EL (cell line): ENCODE measurements around the gene ALAD.

Experiments
- DNase-seq: peaks from one replicate; pipeline ENCODE4 v3.0.0-alpha.2; 2016

The ALAD gene

GRCh38 chr9:113343732-113344231, 57.3 kb downstream of the ALAD start:
- DNase-seq = peak; percentile 25

- no peak for DNase-seq
Observed at GRCh38 chr9:113341712-113342410, 59.2 kb downstream of the ALAD start.

GRCh38 chr9:113340011-113340699, 60.9 kb downstream of the ALAD start, which contains the start of gene WDR31:
TSS of gene WDR31 (minus strand) at chr9:113340275. CDS start at chr9:113332022, 8,253 bp downstream.
- DNase-seq = peak; percentile 88

- no peak for DNase-seq
Observed at GRCh38 chr9:113337714-113338113, 63.4 kb downstream of the ALAD start.
